ENCODE results near the gene UGGT2. TPM values are rescaled to one million over a fixed set of nuclear protein-coding genes. Genes with fewer than 3 reads are reported as not detected.
A peak's percentile ranks its signal among the peaks of the same experiment; 100 is the strongest.

The UGGT2 gene
- total RNA-seq, 1 donor, result 63.0 TPM

DNA sequence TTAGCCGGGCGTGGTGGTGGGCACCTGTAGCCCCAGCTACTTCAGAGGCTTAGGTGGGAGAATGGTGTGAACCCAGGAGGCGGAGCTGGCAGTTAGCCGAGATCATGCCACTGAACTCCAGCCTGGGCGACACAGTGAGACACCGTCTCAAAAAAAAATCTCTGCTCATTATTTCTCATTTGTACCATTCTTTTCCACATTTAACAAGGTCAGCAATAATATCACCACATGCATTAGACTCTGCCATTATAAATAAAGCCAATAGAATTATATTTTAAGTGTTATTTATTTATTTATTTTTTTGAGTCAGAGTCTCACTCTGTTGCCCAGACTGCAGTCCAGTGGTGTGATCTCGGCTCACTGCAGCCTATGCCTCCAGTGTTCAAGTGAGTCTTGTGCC lies 24.2 kb downstream of the UGGT2 start:
- H3K4me3 ChIP-seq (ENCODE audit: low read depth, low read length), result no peak overlapping the region
- no peak for DNase-seq (ENCODE audit: low read depth)
- TF ChIP-seq, protein P1, sequence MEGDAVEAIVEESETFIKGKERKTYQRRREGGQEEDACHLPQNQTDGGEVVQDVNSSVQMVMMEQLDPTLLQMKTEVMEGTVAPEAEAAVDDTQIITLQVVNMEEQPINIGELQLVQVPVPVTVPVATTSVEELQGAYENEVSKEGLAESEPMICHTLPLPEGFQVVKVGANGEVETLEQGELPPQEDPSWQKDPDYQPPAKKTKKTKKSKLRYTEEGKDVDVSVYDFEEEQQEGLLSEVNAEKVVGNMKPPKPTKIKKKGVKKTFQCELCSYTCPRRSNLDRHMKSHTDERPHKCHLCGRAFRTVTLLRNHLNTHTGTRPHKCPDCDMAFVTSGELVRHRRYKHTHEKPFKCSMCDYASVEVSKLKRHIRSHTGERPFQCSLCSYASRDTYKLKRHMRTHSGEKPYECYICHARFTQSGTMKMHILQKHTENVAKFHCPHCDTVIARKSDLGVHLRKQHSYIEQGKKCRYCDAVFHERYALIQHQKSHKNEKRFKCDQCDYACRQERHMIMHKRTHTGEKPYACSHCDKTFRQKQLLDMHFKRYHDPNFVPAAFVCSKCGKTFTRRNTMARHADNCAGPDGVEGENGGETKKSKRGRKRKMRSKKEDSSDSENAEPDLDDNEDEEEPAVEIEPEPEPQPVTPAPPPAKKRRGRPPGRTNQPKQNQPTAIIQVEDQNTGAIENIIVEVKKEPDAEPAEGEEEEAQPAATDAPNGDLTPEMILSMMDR (IDR thresholded peaks at IDR 0.05; ENCODE audit: insufficient read depth, low read depth, low read length), result no peak

DNA sequence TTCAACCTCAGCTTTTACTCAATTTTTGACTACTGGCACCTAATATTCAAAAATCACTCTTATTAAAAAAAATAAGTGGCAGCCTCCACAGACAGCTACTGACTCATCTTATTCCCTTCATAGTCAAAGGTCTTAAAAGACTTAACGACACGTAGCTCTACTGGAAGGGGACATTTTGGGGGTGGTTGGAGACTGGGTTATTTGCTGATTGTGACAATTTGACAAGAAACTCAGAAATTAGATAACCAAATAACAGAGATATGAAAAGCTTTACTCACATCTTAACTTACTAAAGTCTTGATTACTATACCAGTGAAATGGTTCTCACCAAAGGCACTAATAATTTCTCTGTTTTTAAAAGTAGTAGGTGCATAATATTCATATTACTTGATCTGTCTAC lies 25.7 kb downstream of the UGGT2 start:
- TF ChIP-seq, protein P1 (IDR thresholded peaks at IDR 0.05; ENCODE audit: insufficient read depth, low read depth, low read length), result no peak
- no peak for DNase-seq (ENCODE audit: low read depth)
- no peak overlapping the region for H3K4me3 ChIP-seq (ENCODE audit: low read depth, low read length)

DNA sequence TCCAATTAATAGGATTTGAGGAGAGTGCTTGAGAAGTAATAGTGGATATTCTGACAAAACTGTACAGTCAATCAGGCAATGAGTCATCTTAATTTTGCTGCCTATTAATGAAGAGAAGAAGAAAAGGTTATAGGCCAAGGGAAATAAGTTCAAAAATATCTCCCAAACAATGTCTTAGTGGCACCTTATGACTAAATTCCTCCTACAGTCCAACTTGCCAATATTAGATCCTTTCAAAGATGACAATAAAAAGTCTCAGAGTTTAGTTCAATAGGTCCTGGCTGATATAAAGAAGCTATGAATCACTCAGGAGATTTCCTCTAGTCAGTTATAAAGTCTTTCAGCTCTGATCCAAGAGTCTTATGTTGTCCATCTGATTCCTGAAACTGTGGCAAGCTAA lies 27.9 kb downstream of the UGGT2 start:
- DNase-seq (ENCODE audit: low read depth), result no peak
- TF ChIP-seq, protein P1 (IDR thresholded peaks at IDR 0.05; ENCODE audit: insufficient read depth, low read depth, low read length), result no peak
- no peak overlapping the region for H3K4me3 ChIP-seq (ENCODE audit: low read depth, low read length)

DNA sequence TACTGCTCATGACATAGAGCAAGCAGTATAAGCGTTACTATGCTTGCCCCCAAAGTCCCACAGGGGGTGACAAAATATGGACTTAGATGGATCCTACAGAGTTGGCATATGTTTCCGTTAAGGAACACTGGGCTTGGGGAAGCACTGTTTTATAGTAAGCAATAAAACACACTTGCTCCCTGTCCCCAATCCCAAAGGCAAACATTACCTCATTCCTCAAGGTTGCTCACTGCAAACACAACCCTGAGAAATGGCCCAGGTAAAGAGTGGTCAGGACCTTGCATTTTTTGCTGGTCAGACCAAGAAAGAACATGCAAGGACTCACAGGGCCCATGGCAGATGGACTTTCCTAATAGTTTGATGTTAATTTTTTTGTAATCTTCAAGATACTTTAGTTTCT lies 32.3 kb downstream of the UGGT2 start:
- no peak for DNase-seq (ENCODE audit: low read depth)
- TF ChIP-seq, protein P1 (IDR thresholded peaks at IDR 0.05; ENCODE audit: insufficient read depth, low read depth, low read length), result no peak
- no peak overlapping the region for H3K4me3 ChIP-seq (ENCODE audit: low read depth, low read length)

DNA sequence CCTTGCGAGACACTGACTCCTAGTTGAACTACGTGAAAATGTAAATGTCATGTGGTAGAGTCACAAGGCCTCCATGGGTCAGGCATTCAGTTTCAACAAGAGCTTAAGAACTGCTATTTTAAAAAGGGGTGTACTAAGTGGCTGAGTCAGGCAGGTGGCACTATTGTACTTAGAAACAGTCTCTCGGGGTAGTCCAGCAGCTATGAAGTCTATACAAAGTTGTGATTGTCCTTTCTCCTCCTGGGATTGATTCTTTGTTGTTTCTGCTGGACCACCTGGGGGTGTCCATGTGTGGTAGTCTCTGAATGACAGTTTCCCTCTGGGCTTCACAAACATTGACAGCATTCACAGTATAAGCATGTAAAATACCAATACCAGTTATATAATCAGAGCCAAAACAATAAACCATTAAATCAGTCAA lies 33.0 kb downstream of the UGGT2 start:
- TF ChIP-seq, protein P1 (IDR thresholded peaks at IDR 0.05; ENCODE audit: insufficient read depth, low read depth, low read length), result peak; percentile 77
- H3K4me3 ChIP-seq (ENCODE audit: low read depth, low read length), result no peak overlapping the region
- peak; percentile 80 for DNase-seq (ENCODE audit: low read depth)

DNA sequence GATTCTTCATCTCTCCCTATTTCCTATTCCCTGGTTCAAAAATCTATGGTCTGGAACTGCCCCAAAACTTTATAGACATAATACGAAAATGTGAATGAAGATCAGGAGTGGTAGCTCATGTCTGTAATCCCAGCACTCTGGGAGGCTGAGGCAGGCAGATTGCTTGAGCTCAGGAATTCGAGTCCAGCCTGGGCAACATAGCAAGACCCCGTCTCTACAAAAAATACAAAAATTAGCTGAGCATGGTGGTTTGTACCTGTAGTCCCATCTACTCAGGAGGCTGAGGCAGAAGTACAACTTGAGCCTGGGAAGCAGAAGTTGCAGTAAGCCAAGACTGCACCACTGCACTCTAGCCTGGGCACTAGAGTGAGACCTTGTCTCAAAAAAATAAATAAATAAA lies 35.1 kb downstream of the UGGT2 start:
- TF ChIP-seq, protein P1 (IDR thresholded peaks at IDR 0.05; ENCODE audit: insufficient read depth, low read depth, low read length), result no peak
- no peak for DNase-seq (ENCODE audit: low read depth)
- no peak overlapping the region for H3K4me3 ChIP-seq (ENCODE audit: low read depth, low read length)

DNA sequence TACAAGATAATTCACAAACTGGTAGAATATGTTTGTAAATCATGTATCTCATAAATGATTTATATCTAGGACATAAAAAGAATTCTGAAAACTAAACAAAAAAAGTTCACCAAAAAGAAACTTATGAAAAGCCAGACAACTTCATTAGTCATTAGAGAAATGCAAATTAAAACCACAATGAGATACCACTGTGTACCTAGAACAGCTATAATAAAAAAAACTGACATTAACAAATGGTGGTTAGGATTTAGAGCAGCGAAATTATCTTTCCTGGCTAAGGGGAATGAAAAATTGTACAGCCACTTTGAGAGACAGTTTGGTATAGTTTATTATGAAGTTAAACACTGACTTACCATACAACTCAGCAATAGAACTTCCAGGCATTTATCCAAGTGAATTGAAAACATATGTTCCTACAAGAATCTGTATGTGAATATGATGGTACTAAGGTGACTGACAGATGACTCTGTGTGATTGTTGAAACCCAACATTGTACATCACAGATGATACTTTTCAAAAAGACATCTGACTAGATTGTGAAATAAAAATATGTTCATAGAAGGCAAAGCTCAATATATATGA lies 41.8 kb downstream of the UGGT2 start:
- DNase-seq (ENCODE audit: low read depth), result no peak
- no peak overlapping the region for H3K4me3 ChIP-seq (ENCODE audit: low read depth, low read length)
- TF ChIP-seq, protein P1 (IDR thresholded peaks at IDR 0.05; ENCODE audit: insufficient read depth, low read depth, low read length), result no peak

Measured in fibroblast of villous mesenchyme (primary cell).